ENCODE measurements around the gene NR5A2. TPM values are rescaled to one million over a fixed set of nuclear protein-coding genes. Genes with fewer than 3 reads are reported as not detected.

NR5A2 gene
- total RNA-seq, 2 donors from 2014 or later = 0.44 to 0.63 TPM

- peak overlapping the region; percentile 27 to 54 for H3K4me3 ChIP-seq
- no peaks in the 10 kb centered on the region for H3K36me3 ChIP-seq
- TF ChIP-seq CTCF (IDR thresholded peaks at IDR 0.05) = no peak
- H3K4me1 ChIP-seq = peaks cover 0 to 62% of the 10 kb centered on the region in 2 donors
- H3K27me3 ChIP-seq = peaks cover 61 to 74% of the 10 kb centered on the region in 2 donors
- no peak for DNase-seq (ENCODE audit: low spot score)
- H3K27ac ChIP-seq = peak overlapping the region in 1 of 2 donors; percentile 35
- H3K9me3 ChIP-seq = no peaks in the 10 kb centered on the region
Observed at GRCh38 chr1:200039849-200040474, 12.5 kb downstream of the NR5A2 start.

GRCh38 chr1:200040481-200041138 lies 13.1 kb downstream of the NR5A2 start:
- no peaks in the 10 kb centered on the region for H3K36me3 ChIP-seq
- H3K27ac ChIP-seq = peak overlapping the region in 1 of 2 donors; percentile 35
- peaks cover 55 to 70% of the 10 kb centered on the region in 2 donors for H3K27me3 ChIP-seq
- H3K9me3 ChIP-seq = no peaks in the 10 kb centered on the region
- no peak for TF ChIP-seq CTCF (IDR thresholded peaks at IDR 0.05)
- H3K4me1 ChIP-seq = peaks cover 0 to 55% of the 10 kb centered on the region in 2 donors
- peak overlapping the region; percentile 7 to 54 for H3K4me3 ChIP-seq
- DNase-seq (ENCODE audit: low spot score) = no peak

- peaks cover 49 to 62% of the 10 kb centered on the region in 2 donors for H3K27me3 ChIP-seq
- peaks cover 0 to 49% of the 10 kb centered on the region in 2 donors for H3K4me1 ChIP-seq
- H3K27ac ChIP-seq = peak overlapping the region in 1 of 2 donors; percentile 35
- no peak for DNase-seq (ENCODE audit: low spot score)
- peak overlapping the region in 1 of 2 donors; percentile 54 for H3K4me3 ChIP-seq
- no peaks in the 10 kb centered on the region for H3K36me3 ChIP-seq
- H3K9me3 ChIP-seq = no peaks in the 10 kb centered on the region
- TF ChIP-seq CTCF (IDR thresholded peaks at IDR 0.05) = no peak
Observed at GRCh38 chr1:200041337-200042118, 14.0 kb downstream of the NR5A2 start.

- TF ChIP-seq CTCF (IDR thresholded peaks at IDR 0.05) = no peak
- H3K27me3 ChIP-seq = peaks cover 49 to 56% of the 10 kb centered on the region in 2 donors
Observed at GRCh38 chr1:200042119-200042551, 14.6 kb downstream of the NR5A2 start.

GRCh38 chr1:200042552-200043335 lies 15.2 kb downstream of the NR5A2 start:
- H3K36me3 ChIP-seq = no peaks in the 10 kb centered on the region
- no peaks in the 10 kb centered on the region for H3K9me3 ChIP-seq
- no peak for TF ChIP-seq CTCF (IDR thresholded peaks at IDR 0.05)
- no peak for DNase-seq (ENCODE audit: low spot score)
- peak overlapping the region; percentile 1 to 43 for H3K4me3 ChIP-seq
- H3K4me1 ChIP-seq = peaks cover 0 to 49% of the 10 kb centered on the region in 2 donors
- peaks cover 43 to 52% of the 10 kb centered on the region in 2 donors for H3K27me3 ChIP-seq
- peak overlapping the region in 1 of 2 donors; percentile 26 for H3K27ac ChIP-seq

More at GRCh38 chr1:200042119-200042551, 14.6 kb downstream of the NR5A2 start:
- Histone ChIP-seq H3K36me3 (no peaks in the 10 kb centered on the region), H3K4me3 (peak overlapping the region; percentile 1 to 43), H3K9me3 (no peaks in the 10 kb centered on the region), H3K27ac (peak overlapping the region in 1 of 2 donors; percentile 26), H3K4me1 (peaks cover 0 to 49% of the 10 kb centered on the region in 2 donors)
- no peak for DNase-seq (ENCODE audit: low spot score)
